K562 (cell line): ENCODE results near the gene TMEM163. TPM values are rescaled to one million over a fixed set of nuclear protein-coding genes. Genes with fewer than 3 reads are reported as not detected.

Experiments used
- ATAC-seq: fragments of 200-7000 bp; cut with Tn5 transposase; 3 replicates; pipeline ENCODE4 v1.9.1; 2020; ENCODE audit warnings: moderate library complexity
- BruUV-seq: library from RNA; stranded (reverse); fragments of 400-500 nt; replicated peaks from 2 replicates; lab custom pipeline; 2021; lab: Mats Ljungman, UMichigan
- CTCF ChIA-PET: fragments of 300-600 bp; formaldehyde crosslinking; extraction: SDS; loops from one replicate; lab custom pipeline; 2021; ENCODE audit warnings: low intra/inter-chr PET ratio; lab: Yijun Ruan, JAX
- POLR2A ChIA-PET: fragments of 300-600, 350-650 bp; sonication (Branson Sonifier 250); formaldehyde crosslinking; extraction: SDS; loops from one replicate; lab custom pipeline; 2021; ENCODE audit warnings: antibody characterized with exemption, inconsistent platforms; lab: Yijun Ruan, JAX
- DNase-seq, 4 experiments: peaks; one replicate each; pipeline versions ENCODE4 v3.0.0 to v3.0.0-alpha.2; 2011 to 2018; ENCODE audit warnings: low spot score in 3 of 4, mixed read lengths in 3 of 4; ENCODE audit errors: extremely low read depth in 1 of 4
- FAIRE-seq: peaks from 2 replicates; lab custom pipeline; 2011; peaks lifted over from hg19 to GRCh38; lab: Jason Lieb, UNC
- H2AFZ ChIP-seq: 2 replicates; pipeline ENCODE4 v1.6.0; 2011; ENCODE audit warnings: low read depth, low read length, control low read depth, inconsistent platforms
- H3K27ac ChIP-seq: fragments of 200-600 bp; 3 replicates; pipeline ENCODE4 v1.8.0; 2011; ENCODE audit warnings: low read depth, mild to moderate bottlenecking, control low read depth, inconsistent platforms, low read length, moderate library complexity, mixed read lengths; ENCODE audit errors: extremely low read depth
- H3K27me3 ChIP-seq, 2 experiments: fragments of 300-600 bp in 1 of 2; 2 replicates in 1 of 2; 3 replicates in 1 of 2; pipeline versions ENCODE4 v1.6.0 to v1.8.0; 2011; ENCODE audit warnings: inconsistent platforms in 2 of 2, low read length in 2 of 2, mild to moderate bottlenecking in 1 of 2, mixed read lengths in 1 of 2, moderate library complexity in 1 of 2; ENCODE audit not compliant: control insufficient read depth in 2 of 2, insufficient read depth in 2 of 2
- H3K36me3 ChIP-seq: fragments of 300-600 bp; 3 replicates; pipeline ENCODE4 v1.8.0; 2011; ENCODE audit warnings: mild to moderate bottlenecking, low read length, inconsistent platforms; ENCODE audit not compliant: control insufficient read depth, insufficient read depth
- H3K4me1 ChIP-seq, 2 experiments: fragments of 200-600 bp in 1 of 2; replicated peaks in 1 of 2; 2 replicates in 1 of 2; 3 replicates in 1 of 2; pipeline versions ENCODE4 v1.5.1 to v1.8.0; 2011; ENCODE audit warnings: inconsistent platforms in 2 of 2, low read length in 2 of 2, mild to moderate bottlenecking in 1 of 2, mixed read lengths in 1 of 2, moderate library complexity in 1 of 2; ENCODE audit not compliant: control insufficient read depth in 2 of 2, insufficient read depth in 2 of 2
- H3K4me2 ChIP-seq: 2 replicates; pipeline ENCODE4 v1.6.1; 2011; ENCODE audit warnings: low read length, control low read depth, inconsistent platforms, mixed read lengths; ENCODE audit not compliant: insufficient read depth
- H3K4me3 ChIP-seq: fragments of 200-600 bp; sonication (generic), shearing (Covaris generic); 2 replicates; pipeline ENCODE4 v1.5.1; 2016; ENCODE audit warnings: control low read depth, inconsistent platforms
- H3K79me2 ChIP-seq: fragments of 200-600 bp; 3 replicates; pipeline ENCODE4 v1.8.0; 2011; ENCODE audit warnings: low read length, inconsistent platforms; ENCODE audit not compliant: control insufficient read depth, insufficient read depth
- H3K9ac ChIP-seq, 2 experiments: 2 replicates each; pipeline versions ENCODE4 v1.6.0 to v1.6.1; 2011; ENCODE audit warnings: low read depth in 2 of 2, low read length in 2 of 2, control low read depth in 1 of 2, inconsistent platforms in 1 of 2, mild to moderate bottlenecking in 1 of 2, mixed read lengths in 1 of 2; ENCODE audit not compliant: insufficient read depth in 1 of 2
- H3K9me1 ChIP-seq: one replicate; pipeline ENCODE4 v1.6.0; 2011; ENCODE audit warnings: inconsistent platforms, mild to moderate bottlenecking, low read length, moderate library complexity; ENCODE audit not compliant: control insufficient read depth, insufficient read depth
- H3K9me3 ChIP-seq: replicated peaks from 2 replicates; pipeline ENCODE4 v1.5.1; 2011; ENCODE audit warnings: low read depth, low read length, inconsistent platforms; ENCODE audit not compliant: control insufficient read depth, insufficient read depth
- H4K20me1 ChIP-seq: replicated peaks from 2 replicates; pipeline ENCODE4 v1.6.1; 2011; ENCODE audit warnings: low read length, inconsistent platforms, mixed read lengths; ENCODE audit not compliant: control insufficient read depth, insufficient read depth
- BDP1 ChIP-seq: IDR thresholded peaks from 3 replicates; pipeline ENCODE4 v1.6.1; 2011; ENCODE audit not compliant: insufficient read length, insufficient read depth
- E2F3 ChIP-seq: fragments of 250-450 bp; sonication (Bioruptor Pico); IDR thresholded peaks from 2 replicates; pipeline ENCODE4 v1.4.0; 2020; ENCODE audit warnings: mild to moderate bottlenecking
- HDAC2 ChIP-seq: fragments of 450-650 bp; IDR thresholded peaks from 2 replicates; pipeline ENCODE4 v1.6.1; 2016; ENCODE audit warnings: mild to moderate bottlenecking
- HNRNPL ChIP-seq: fragments of 200-400 bp; formaldehyde crosslinking; IDR thresholded peaks from 2 replicates; pipeline ENCODE4 v1.6.1; 2017; ENCODE audit warnings: low read depth, mild to moderate bottlenecking, low read length
- PRMT5 ChIP-seq: sonication (generic); formaldehyde crosslinking; IDR thresholded peaks from 2 replicates; pipeline ENCODE4 v1.5.0; 2020; ENCODE audit warnings: missing genetic modification reagents
- PTRF ChIP-seq: fragments of 450-650 bp; IDR thresholded peaks from 2 replicates; pipeline ENCODE4 v1.6.1; 2016; ENCODE audit warnings: mild to moderate bottlenecking, missing genetic modification characterization, missing compliant biosample characterization
- ZBTB17 ChIP-seq: fragments of 450-650 bp; formaldehyde crosslinking; IDR thresholded peaks from 2 replicates; pipeline ENCODE4 v1.4.0; 2020; ENCODE audit warnings: mild to moderate bottlenecking
- ZNF133 ChIP-seq: fragments of 250-450 bp; sonication (Bioruptor Pico); IDR thresholded peaks from 2 replicates; pipeline ENCODE4 v1.4.0; 2020; ENCODE audit warnings: mild to moderate bottlenecking
- WGBS: fragments of 100-300 bp; shearing (Covaris generic); methylation state at CpG from one replicate; pipeline ENCODE4 v1.1.6; 2016; ENCODE audit warnings: low coverage, mixed read lengths; ENCODE audit not compliant: insufficient coverage; ENCODE audit errors: missing lambda C conversion rate; 5-methylcytosine and 5-hydroxymethylcytosine counted together
- in situ Hi-C: fragments of 300-500 bp; cut with MboI; formaldehyde crosslinking; loops from 4 replicates; pipeline ENCODE4 v1.15.0; 2018; ENCODE audit warnings: inconsistent platforms, mixed read lengths
- intact Hi-C: fragments of 100-400 bp; cut with micrococcal nuclease; formaldehyde crosslinking; loops from 2 replicates; pipeline ENCODE4 v1.14.2; 2022
- polyA plus RNA-seq, 8 experiments: library from polyadenylated mRNA; depleted of rRNA in 4 of 8; stranded (reverse) in 5 of 8; unstranded in 3 of 8; fragments of >200 nt; fragmentation: Nextera tagmentation in 2 of 8; fragmentation: Illumina TruSeq in 1 of 8; extraction: Ambion mirVana in 2 of 8; extraction: Trizol in 1 of 8; gene quantifications; 2 replicates each; pipeline versions ENCODE4 v1.2.1 to v1.2.3, GENCODE V29; 2011 to 2014; ENCODE audit warnings: inconsistent platforms in 1 of 8, missing spikeins in 1 of 8
- total RNA-seq, 7 experiments: library from RNA; depleted of rRNA in 6 of 7; stranded (reverse); fragments of >200 nt in 6 of 7; fragmentation: Illumina TruSeq in 2 of 7; extraction: Trizol in 2 of 7; gene quantifications; 2 replicates each; pipeline versions ENCODE4 v1.2.1 to v1.2.3, GENCODE V29; 2011 to 2021; ENCODE audit warnings: low replicate concordance in 1 of 7
- TF ChIP-seq, protein P1 (sequence below): sonication (generic); formaldehyde crosslinking; IDR thresholded peaks from 2 replicates; pipeline ENCODE4 v1.8.0; 2023; ENCODE audit warnings: mild to moderate bottlenecking, missing genetic modification reagents

The TMEM163 gene
- total and polyA plus RNA-seq, 9 of the 15 experiments (the other 6 are each of a cell fraction or from before 2014, with no cell fraction given), result 0.04 to 0.68 (median 0.16) TPM; not detected in 3

- no peak for TF ChIP-seq HDAC2
These were observed 126.4 kb downstream of the TMEM163 start (continued) for GRCh38 chr2:134592377-134592776.

- ChIA-PET POLR2A (no interaction called here), CTCF (no interaction called here)
- ATAC-seq, result no peak
- in situ Hi-C loops (no loop called here), intact Hi-C loops (no loop called here)
- Histone ChIP-seq H3K4me3 (no peak overlapping the region), H4K20me1 (no peaks in the 10 kb centered on the region), H3K9me3 (no peaks in the 10 kb centered on the region), H3K9me1 (no peaks in the 10 kb centered on the region), H3K9ac (no peak overlapping the region), H3K27me3 (peaks cover 0 to 7% of the 10 kb centered on the region in 2 experiments; a peak in 2 of 5 replicates), H3K36me3 (no peaks in the 10 kb centered on the region), H3K27ac (no peak overlapping the region), H3K4me1 (no peaks in the 10 kb centered on the region), H3K4me2 (no peak overlapping the region), H2AFZ (no peak overlapping the region), H3K79me2 (no peaks in the 10 kb centered on the region)
- no TSS peak for BruUV-seq
- WGBS, result 0% methylated on average over 1 of the region's 1 CpG
- DNase-seq, result no peak
- no peak for FAIRE-seq
- TF ChIP-seq ZNF133, result no peak
- no peak for TF ChIP-seq PRMT5 (CRISPR knock-in tag)
- TF ChIP-seq BDP1, result no peak
- TF ChIP-seq E2F3 (CRISPR knock-in tag), result no peak
- no peak for TF ChIP-seq HNRNPL
- TF ChIP-seq, protein P1, sequence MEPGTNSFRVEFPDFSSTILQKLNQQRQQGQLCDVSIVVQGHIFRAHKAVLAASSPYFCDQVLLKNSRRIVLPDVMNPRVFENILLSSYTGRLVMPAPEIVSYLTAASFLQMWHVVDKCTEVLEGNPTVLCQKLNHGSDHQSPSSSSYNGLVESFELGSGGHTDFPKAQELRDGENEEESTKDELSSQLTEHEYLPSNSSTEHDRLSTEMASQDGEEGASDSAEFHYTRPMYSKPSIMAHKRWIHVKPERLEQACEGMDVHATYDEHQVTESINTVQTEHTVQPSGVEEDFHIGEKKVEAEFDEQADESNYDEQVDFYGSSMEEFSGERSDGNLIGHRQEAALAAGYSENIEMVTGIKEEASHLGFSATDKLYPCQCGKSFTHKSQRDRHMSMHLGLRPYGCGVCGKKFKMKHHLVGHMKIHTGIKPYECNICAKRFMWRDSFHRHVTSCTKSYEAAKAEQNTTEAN, result no peak
- no peak for TF ChIP-seq HDAC2
- TF ChIP-seq PTRF (tag), result no peak
- TF ChIP-seq ZBTB17 (CRISPR knock-in tag), result no peak
These were observed 127.3 kb downstream of the TMEM163 start for GRCh38 chr2:134591526-134591925.
